Prostate gland (tissue), 2 donors: Measurements from ENCODE around the gene TSPAN11. TPM values are rescaled to one million over a fixed set of nuclear protein-coding genes. Genes with fewer than 3 reads are reported as not detected.

ENCODE experiments used
- DNase-seq: peaks from one replicate; pipeline ENCODE4 v3.0.0-alpha.2; 2019; ENCODE audit warnings: low spot score
- H3K27ac ChIP-seq, 2 donors: fragments of 200-600 bp; sonication (generic); 2 replicates each; pipeline ENCODE4 v1.5.1; 2017 to 2019
- H3K27me3 ChIP-seq: fragments of 200-600 bp; sonication (generic); replicated peaks from 2 replicates; pipeline ENCODE4 v1.5.1; 2019; ENCODE audit not compliant: insufficient read depth
- H3K36me3 ChIP-seq, 2 donors: fragments of 200-600 bp; sonication (generic); 1 replicate in 1 of 2; 2 replicates in 1 of 2; pipeline versions ENCODE4 v1.5.1 to v1.8.1; 2017 to 2019
- H3K4me1 ChIP-seq: fragments of 200-600 bp; sonication (generic); replicated peaks from 2 replicates; pipeline ENCODE4 v1.5.1; 2019
- H3K4me3 ChIP-seq, 2 donors: fragments of 200-600 bp; sonication (generic); 2 replicates each; pipeline ENCODE4 v1.5.1; 2017 to 2019
- H3K9me3 ChIP-seq: fragments of 200-600 bp; sonication (generic); 2 replicates; pipeline ENCODE4 v1.5.1; 2017
- CTCF ChIP-seq, 4 experiments: fragments of 200-600 bp in 2 of 4; fragments of 450-650 bp in 2 of 4; sonication (generic) in 2 of 4; IDR thresholded peaks; 1 replicate in 3 of 4; 2 replicates in 1 of 4; pipeline ENCODE4 v1.5.1; 2016 to 2019; ENCODE audit warnings: antibody characterized with exemption in 4 of 4, mild to moderate bottlenecking in 2 of 4, moderate library complexity in 2 of 4
- POLR2A ChIP-seq: fragments of 450-650 bp; IDR thresholded peaks from one replicate; pipeline ENCODE4 v1.6.1; 2016; ENCODE audit warnings: antibody characterized with exemption, mild to moderate bottlenecking
- POLR2AphosphoS5 ChIP-seq: sonication (generic); formaldehyde crosslinking; IDR thresholded peaks from one replicate; pipeline ENCODE4 v1.6.1; 2017; ENCODE audit warnings: antibody characterized with exemption
- WGBS: methylation state at CpG from one replicate; pipeline ENCODE4 v1.1.5; 2018; 5-methylcytosine and 5-hydroxymethylcytosine counted together
- intact Hi-C: fragments of 100-400 bp; cut with DNase I; formaldehyde crosslinking; loops from one replicate; pipeline ENCODE4 v1.14.2; 2022
- total RNA-seq, 2 donors: library from RNA; depleted of rRNA; stranded (reverse); fragments of >200 nt; gene quantifications; one replicate each; pipeline ENCODE4 v1.1.0, GENCODE V29; 2016

The TSPAN11 gene
- total RNA-seq, 2 donors from 2014 or later, result 1.0 to 4.1 TPM

DNA sequence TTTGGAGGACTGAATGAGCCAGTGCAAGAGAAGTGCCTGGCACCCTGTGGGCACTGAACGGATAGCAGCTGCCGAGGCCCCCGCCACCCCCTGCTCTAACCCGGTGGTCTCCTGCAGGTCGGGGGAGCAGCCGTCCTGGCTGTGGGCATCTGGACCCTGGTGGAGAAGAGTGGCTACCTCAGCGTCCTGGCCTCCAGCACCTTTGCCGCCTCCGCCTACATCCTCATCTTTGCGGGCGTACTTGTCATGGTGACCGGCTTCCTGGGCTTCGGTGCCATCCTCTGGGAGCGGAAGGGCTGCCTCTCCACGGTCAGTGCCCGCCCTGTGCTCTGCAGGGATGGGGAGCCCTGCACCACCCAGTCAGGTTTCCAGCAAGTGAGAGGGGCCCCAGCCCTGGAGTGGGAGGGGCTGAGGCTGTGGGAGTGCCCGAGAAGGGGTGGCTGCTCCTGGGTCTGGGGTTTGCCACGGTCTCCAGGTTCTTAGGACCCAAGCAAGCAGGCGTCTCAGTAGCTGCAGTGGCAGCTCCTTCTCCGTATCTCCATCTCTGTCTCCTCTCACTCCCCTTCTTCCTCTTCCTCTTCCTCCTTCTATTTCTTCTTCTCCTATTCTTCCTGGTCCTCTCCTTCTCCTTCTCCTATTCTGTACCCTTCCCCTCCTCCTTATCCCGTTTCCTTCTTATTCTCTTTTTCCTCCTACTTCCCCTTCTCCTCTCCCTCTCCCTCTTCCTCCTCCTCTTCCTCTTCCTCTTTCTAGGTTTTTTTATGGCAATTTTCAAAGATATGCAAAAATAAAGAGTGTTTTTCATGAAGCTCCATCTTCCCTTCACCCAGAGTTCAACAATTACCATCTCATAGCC, 37.4 kb downstream of the TSPAN11 start:
- no peaks in the 10 kb centered on the region for H3K27me3 ChIP-seq
- no peaks in the 10 kb centered on the region for H3K4me1 ChIP-seq
- no peak for DNase-seq
- H3K27ac ChIP-seq, result no peak overlapping the region
- WGBS, result 85% methylated on average over 21 of the region's 21 CpGs
- H3K9me3 ChIP-seq, result no peaks in the 10 kb centered on the region
- H3K4me3 ChIP-seq, result no peak overlapping the region
- no peaks in the 10 kb centered on the region for H3K36me3 ChIP-seq
- intact Hi-C loops, result no loop called here
- TF ChIP-seq POLR2AphosphoS5 (no peak), POLR2A (no peak), CTCF (IDR thresholded peaks at IDR 0.05) (no peak)

GRCh38 chr12:30964896-30965612, 38.5 kb downstream of the TSPAN11 start:
- H3K36me3 ChIP-seq, result no peaks in the 10 kb centered on the region
- 85% methylated on average over 14 of the region's 14 CpGs for WGBS
- H3K4me3 ChIP-seq, result no peak overlapping the region
- H3K27ac ChIP-seq, result no peak overlapping the region
- H3K27me3 ChIP-seq, result no peaks in the 10 kb centered on the region
- intact Hi-C loops, result no loop called here
- DNase-seq, result no peak
- no peaks in the 10 kb centered on the region for H3K9me3 ChIP-seq
- TF ChIP-seq POLR2A (no peak), CTCF (IDR thresholded peaks at IDR 0.05) (no peak), POLR2AphosphoS5 (no peak)
- no peaks in the 10 kb centered on the region for H3K4me1 ChIP-seq

GRCh38 chr12:30965613-30965985, 39.1 kb downstream of the TSPAN11 start:
- DNase-seq, result no peak
- no peaks in the 10 kb centered on the region for H3K9me3 ChIP-seq
- intact Hi-C loops, result no loop called here

DNA sequence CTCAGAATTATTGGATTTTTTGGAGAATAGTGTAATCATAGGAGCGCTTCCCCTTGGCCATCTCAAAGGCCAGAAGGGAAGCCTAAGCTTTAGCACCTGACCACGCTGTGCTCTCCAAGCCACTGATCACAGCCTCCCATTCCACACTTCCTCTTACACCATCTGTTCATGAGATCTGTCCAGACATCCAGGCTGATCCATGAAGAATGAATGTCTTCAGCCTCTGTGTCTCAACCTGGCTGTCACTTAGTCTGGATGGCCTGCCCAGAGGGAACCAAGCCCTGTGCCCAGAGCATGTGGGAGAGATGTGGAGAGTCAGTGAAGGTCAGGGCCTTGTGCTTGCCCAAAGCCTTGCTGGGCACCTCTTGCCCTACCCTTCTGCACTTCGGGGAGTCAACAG, 40.5 kb downstream of the TSPAN11 start:
- no peak overlapping the region for H3K27ac ChIP-seq
- 100% methylated on average over 3 of the region's 3 CpGs for WGBS
- no peaks in the 10 kb centered on the region for H3K36me3 ChIP-seq
- H3K4me1 ChIP-seq, result no peaks in the 10 kb centered on the region
- H3K27me3 ChIP-seq, result no peaks in the 10 kb centered on the region
- no peak for DNase-seq
- H3K4me3 ChIP-seq, result no peak overlapping the region
- intact Hi-C loops, result no loop called here
- H3K9me3 ChIP-seq, result no peaks in the 10 kb centered on the region
- TF ChIP-seq POLR2AphosphoS5 (no peak), POLR2A (no peak), CTCF (IDR thresholded peaks at IDR 0.05) (no peak)

More at GRCh38 chr12:30965613-30965985, 39.1 kb downstream of the TSPAN11 start:
- Histone ChIP-seq H3K36me3 (no peaks in the 10 kb centered on the region), H3K27ac (no peak overlapping the region), H3K4me3 (no peak overlapping the region), H3K27me3 (no peaks in the 10 kb centered on the region), H3K4me1 (no peaks in the 10 kb centered on the region)
- TF ChIP-seq POLR2A (no peak), POLR2AphosphoS5 (no peak), CTCF (IDR thresholded peaks at IDR 0.05) (no peak)
- 85% methylated on average over 11 of the region's 11 CpGs for WGBS
